ENCODE measurements around the gene RAP2C. TPM values are rescaled to one million over a fixed set of nuclear protein-coding genes. Genes with fewer than 3 reads are reported as not detected.
"Not testable (repeated sequence)": the region's sequence is repeated elsewhere in the genome, so short reads cannot be mapped to it uniquely, and the experiment has no call there.

The RAP2C gene
- total RNA-seq, 4 donors from 2014 or later: 12.0 to 13.9 (median 13.3) TPM

DNA sequence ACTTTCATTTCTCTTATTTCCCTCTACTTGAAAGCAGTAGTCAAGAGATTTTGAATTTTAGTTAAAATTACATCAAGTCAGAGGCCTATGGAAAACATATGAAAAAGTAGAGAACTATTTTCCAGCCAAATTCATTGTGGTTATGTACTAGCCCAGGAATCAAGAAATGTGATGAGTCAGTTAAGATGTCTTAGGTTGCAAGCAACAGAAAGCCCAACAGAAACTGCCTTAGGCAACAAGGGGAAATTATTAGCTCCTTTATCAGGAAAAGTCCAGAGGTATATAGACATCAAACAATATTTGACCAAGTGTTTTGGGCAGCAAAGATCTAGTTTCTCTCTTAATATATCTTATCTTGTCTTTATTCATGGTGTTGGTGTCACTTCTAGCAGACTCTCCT, 53.6 kb downstream of the RAP2C start:
- intact Hi-C loops (cut with DNase I): no loop called here
- no peaks in the 10 kb centered on the region for H3K36me3 ChIP-seq
- TF ChIP-seq EP300 (IDR thresholded peaks at IDR 0.05) (no peak), POLR2AphosphoS5 (IDR thresholded peaks at IDR 0.05) (no peak), POLR2A (IDR thresholded peaks at IDR 0.05; ENCODE audit: low read depth) (no peak)
- TF ChIP-seq, protein P1, sequence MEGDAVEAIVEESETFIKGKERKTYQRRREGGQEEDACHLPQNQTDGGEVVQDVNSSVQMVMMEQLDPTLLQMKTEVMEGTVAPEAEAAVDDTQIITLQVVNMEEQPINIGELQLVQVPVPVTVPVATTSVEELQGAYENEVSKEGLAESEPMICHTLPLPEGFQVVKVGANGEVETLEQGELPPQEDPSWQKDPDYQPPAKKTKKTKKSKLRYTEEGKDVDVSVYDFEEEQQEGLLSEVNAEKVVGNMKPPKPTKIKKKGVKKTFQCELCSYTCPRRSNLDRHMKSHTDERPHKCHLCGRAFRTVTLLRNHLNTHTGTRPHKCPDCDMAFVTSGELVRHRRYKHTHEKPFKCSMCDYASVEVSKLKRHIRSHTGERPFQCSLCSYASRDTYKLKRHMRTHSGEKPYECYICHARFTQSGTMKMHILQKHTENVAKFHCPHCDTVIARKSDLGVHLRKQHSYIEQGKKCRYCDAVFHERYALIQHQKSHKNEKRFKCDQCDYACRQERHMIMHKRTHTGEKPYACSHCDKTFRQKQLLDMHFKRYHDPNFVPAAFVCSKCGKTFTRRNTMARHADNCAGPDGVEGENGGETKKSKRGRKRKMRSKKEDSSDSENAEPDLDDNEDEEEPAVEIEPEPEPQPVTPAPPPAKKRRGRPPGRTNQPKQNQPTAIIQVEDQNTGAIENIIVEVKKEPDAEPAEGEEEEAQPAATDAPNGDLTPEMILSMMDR (IDR thresholded peaks at IDR 0.05): no peak
- H3K9me3 ChIP-seq: peaks cover 0 to 8% (median 3%) of the 10 kb centered on the region in 4 donors
- H3K4me1 ChIP-seq: no peaks in the 10 kb centered on the region
- peaks cover 0 to 5% (median 0%) of the 10 kb centered on the region in 4 donors for H3K27me3 ChIP-seq
- H3K4me3 ChIP-seq: no peak overlapping the region
- DNase-seq (ENCODE audit: extremely low spot score): no peak
- no peak overlapping the region for H3K27ac ChIP-seq (replicated peaks in 1 of 4)

DNA sequence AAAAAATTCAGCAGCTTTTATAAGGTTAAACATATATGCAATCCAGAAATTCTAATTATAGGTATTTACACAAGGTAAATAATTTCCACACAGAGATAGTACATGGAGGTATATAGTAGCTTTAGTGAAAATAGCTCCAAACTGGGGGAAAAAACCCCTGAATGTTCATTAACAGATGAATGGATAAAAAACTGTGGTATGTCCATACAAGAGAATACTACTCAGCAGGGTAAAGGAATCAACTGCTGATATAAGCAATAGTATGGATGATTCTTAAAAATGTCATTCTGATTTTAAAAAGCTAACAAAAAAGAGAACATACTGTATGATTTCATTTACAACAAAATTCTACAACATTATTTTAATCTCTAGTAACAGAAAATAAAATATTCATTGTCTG, 54.2 kb downstream of the RAP2C start:
- intact Hi-C loops (cut with DNase I): no loop called here
- no peaks in the 10 kb centered on the region for H3K4me1 ChIP-seq
- peaks cover 0 to 8% (median 3%) of the 10 kb centered on the region in 4 donors for H3K9me3 ChIP-seq
- no peak overlapping the region for H3K27ac ChIP-seq (replicated peaks in 1 of 4)
- no peaks in the 10 kb centered on the region for H3K36me3 ChIP-seq
- H3K27me3 ChIP-seq: peaks cover 0 to 5% (median 0%) of the 10 kb centered on the region in 4 donors
- no peak overlapping the region for H3K4me3 ChIP-seq
- no peak for DNase-seq (ENCODE audit: extremely low spot score)
- no peak for TF ChIP-seq EP300 (IDR thresholded peaks at IDR 0.05)
- no peak for TF ChIP-seq POLR2A (IDR thresholded peaks at IDR 0.05; ENCODE audit: low read depth)
- TF ChIP-seq POLR2AphosphoS5 (IDR thresholded peaks at IDR 0.05): no peak
- TF ChIP-seq, protein P1 (IDR thresholded peaks at IDR 0.05): no peak

DNA sequence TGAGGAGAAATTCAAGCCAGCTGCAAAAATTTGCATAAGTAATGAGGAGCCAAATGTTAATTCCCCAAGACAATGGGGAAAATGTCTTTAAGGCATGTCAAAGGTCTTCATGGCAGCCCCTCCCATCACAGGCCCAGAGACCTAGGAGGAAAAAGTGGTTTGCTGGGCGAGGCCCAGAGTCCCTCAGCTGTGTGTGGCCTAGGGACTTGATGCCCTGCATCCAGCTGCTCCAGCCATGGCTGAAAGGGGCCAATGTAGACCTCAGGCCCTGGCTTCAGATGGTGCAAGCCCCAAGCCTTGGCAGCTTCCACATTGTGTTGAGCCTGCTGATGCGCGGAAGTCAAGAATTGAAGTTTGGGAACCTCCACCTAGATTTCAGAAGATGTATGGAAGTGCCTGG, 56.2 kb downstream of the RAP2C start:
- H3K4me3 ChIP-seq; H3K9me3 ChIP-seq; H3K27me3 ChIP-seq; H3K36me3 ChIP-seq; DNase-seq (ENCODE audit: extremely low spot score); H3K27ac ChIP-seq (replicated peaks in 1 of 4); intact Hi-C loops (cut with DNase I); H3K4me1 ChIP-seq: not testable (repeated sequence)
- WGBS: 93% methylated on average over 3 of the region's 3 CpGs

DNA sequence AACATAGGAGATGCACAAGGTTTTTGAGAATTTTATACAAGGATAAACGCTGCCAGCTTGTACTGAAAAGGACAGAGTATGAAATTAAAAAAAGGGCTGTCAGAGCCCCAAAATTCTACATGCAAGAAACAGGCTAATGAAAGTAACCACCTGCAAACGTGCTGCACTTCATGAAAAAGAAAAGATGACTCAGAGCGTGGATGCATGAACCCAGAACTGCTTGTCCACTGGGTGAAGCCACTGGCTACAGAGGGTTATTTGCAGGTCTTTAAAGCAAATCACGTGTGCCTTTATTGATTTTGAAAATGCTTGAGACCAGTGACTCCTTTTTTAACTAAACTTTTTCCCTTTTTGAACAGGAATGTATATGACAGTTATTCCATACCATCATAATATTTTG, 66.1 kb downstream of the RAP2C start:
- intact Hi-C loops (cut with DNase I): no loop called here
- Histone ChIP-seq H3K4me1 (no peaks in the 10 kb centered on the region), H3K27me3 (no peaks in the 10 kb centered on the region), H3K9me3 (no peaks in the 10 kb centered on the region), H3K4me3 (no peak overlapping the region), H3K27ac (replicated peaks in 1 of 4) (no peak overlapping the region), H3K36me3 (no peaks in the 10 kb centered on the region)
- TF ChIP-seq, protein P1 (IDR thresholded peaks at IDR 0.05): no peak
- TF ChIP-seq POLR2AphosphoS5 (IDR thresholded peaks at IDR 0.05) (no peak), EP300 (IDR thresholded peaks at IDR 0.05) (no peak), POLR2A (IDR thresholded peaks at IDR 0.05; ENCODE audit: low read depth) (no peak)
- WGBS: 51% methylated on average over 4 of the region's 4 CpGs
- no peak for DNase-seq (ENCODE audit: extremely low spot score)

Other genes with a start within 250 kb of the RAP2C start
- 10 to 100 TPM; 11.6 to 15.9 (median 13.6) TPM for gene STK26, start 196.1 kb downstream of the RAP2C start, total RNA-seq
- gene FRMD7, start 91.4 kb downstream of the RAP2C start, total RNA-seq: not detected